ENCODE measurements around the gene LY6G5C.

- TF ChIP-seq, protein P1, sequence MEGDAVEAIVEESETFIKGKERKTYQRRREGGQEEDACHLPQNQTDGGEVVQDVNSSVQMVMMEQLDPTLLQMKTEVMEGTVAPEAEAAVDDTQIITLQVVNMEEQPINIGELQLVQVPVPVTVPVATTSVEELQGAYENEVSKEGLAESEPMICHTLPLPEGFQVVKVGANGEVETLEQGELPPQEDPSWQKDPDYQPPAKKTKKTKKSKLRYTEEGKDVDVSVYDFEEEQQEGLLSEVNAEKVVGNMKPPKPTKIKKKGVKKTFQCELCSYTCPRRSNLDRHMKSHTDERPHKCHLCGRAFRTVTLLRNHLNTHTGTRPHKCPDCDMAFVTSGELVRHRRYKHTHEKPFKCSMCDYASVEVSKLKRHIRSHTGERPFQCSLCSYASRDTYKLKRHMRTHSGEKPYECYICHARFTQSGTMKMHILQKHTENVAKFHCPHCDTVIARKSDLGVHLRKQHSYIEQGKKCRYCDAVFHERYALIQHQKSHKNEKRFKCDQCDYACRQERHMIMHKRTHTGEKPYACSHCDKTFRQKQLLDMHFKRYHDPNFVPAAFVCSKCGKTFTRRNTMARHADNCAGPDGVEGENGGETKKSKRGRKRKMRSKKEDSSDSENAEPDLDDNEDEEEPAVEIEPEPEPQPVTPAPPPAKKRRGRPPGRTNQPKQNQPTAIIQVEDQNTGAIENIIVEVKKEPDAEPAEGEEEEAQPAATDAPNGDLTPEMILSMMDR (IDR thresholded peaks at IDR 0.05) = no peak
- TF ChIP-seq POLR2A (IDR thresholded peaks at IDR 0.05) (no peak), EP300 (IDR thresholded peaks at IDR 0.05) (no peak)
Measured at GRCh38 chr6:31691564-31692108, 10.8 kb upstream of the LY6G5C start.

Data from tibial nerve (tissue), 4 donors.